Prostate gland (tissue), 2 donors: ENCODE results near the gene CROCC.

ENCODE experiments used
- CTCF ChIP-seq, 4 experiments: fragments of 200-600 bp in 2 of 4; fragments of 450-650 bp in 2 of 4; sonication (generic) in 2 of 4; IDR thresholded peaks; 1 replicate in 3 of 4; 2 replicates in 1 of 4; pipeline ENCODE4 v1.5.1; 2016 to 2019; ENCODE audit warnings: antibody characterized with exemption in 4 of 4, mild to moderate bottlenecking in 2 of 4, moderate library complexity in 2 of 4
- POLR2A ChIP-seq: fragments of 450-650 bp; IDR thresholded peaks from one replicate; pipeline ENCODE4 v1.6.1; 2016; ENCODE audit warnings: antibody characterized with exemption, mild to moderate bottlenecking

- no peak for TF ChIP-seq CTCF (IDR thresholded peaks at IDR 0.05)
- no peak for TF ChIP-seq POLR2A
Measured at GRCh38 chr1:16900751-16901150, 21.0 kb upstream of the CROCC start.
